Neural cell (in vitro differentiated cells): ENCODE results near the gene CSRNP3. TPM values are rescaled to one million over a fixed set of nuclear protein-coding genes. Genes with fewer than 3 reads are reported as not detected.

ENCODE experiments used
- H2AFZ ChIP-seq: fragments of 200-600, 300-800 bp; sonication (generic), shearing (Covaris generic); 2 replicates; pipeline ENCODE4 v1.6.0; 2014; ENCODE audit warnings: low read depth, mild to moderate bottlenecking, antibody characterized with exemption, low read length, moderate library complexity
- H3F3A ChIP-seq: fragments of 200-600 bp; shearing (Covaris generic); 2 replicates; pipeline ENCODE4 v1.6.1; 2016; ENCODE audit warnings: mild to moderate bottlenecking, moderate library complexity, mixed read lengths, antibody characterized with exemption, low read length; ENCODE audit not compliant: insufficient read depth, poor library complexity, severe bottlenecking
- H3K27ac ChIP-seq: fragments of 200-600, 300-800 bp; sonication (generic), shearing (Covaris generic); 2 replicates; pipeline ENCODE4 v1.5.1; 2014; ENCODE audit warnings: mild to moderate bottlenecking, low read length, moderate library complexity
- H3K27me3 ChIP-seq: fragments of 300-800, 200-600 bp; sonication (generic), shearing (Covaris generic); 2 replicates; pipeline ENCODE4 v1.6.0; 2014; ENCODE audit warnings: mild to moderate bottlenecking, low read depth, low read length, moderate library complexity; ENCODE audit not compliant: insufficient read depth
- H3K36me3 ChIP-seq: fragments of 300-800, 200-600 bp; sonication (generic), shearing (Covaris generic); 2 replicates; pipeline ENCODE4 v1.5.1; 2014; ENCODE audit warnings: mild to moderate bottlenecking, antibody characterized with exemption, low read length, moderate library complexity; ENCODE audit not compliant: insufficient read depth
- H3K4me2 ChIP-seq: fragments of 300-800, 200-600 bp; sonication (generic), shearing (Covaris generic); 2 replicates; pipeline ENCODE4 v1.6.0; 2014; ENCODE audit warnings: mild to moderate bottlenecking, low read length
- H3K4me3 ChIP-seq: fragments of 300-800, 200-600 bp; sonication (generic), shearing (Covaris generic); 2 replicates; pipeline ENCODE4 v1.5.1; 2014; ENCODE audit warnings: mild to moderate bottlenecking, low read length, moderate library complexity
- H3K79me2 ChIP-seq: fragments of 200-600 bp; shearing (Covaris generic); replicated peaks from 2 replicates; pipeline ENCODE4 v1.6.0; 2014; ENCODE audit warnings: mild to moderate bottlenecking, low read length, moderate library complexity; ENCODE audit not compliant: insufficient read depth
- H3K9ac ChIP-seq: fragments of 300-800, 200-600 bp; sonication (generic), shearing (Covaris generic); 2 replicates; pipeline ENCODE4 v1.6.1; 2016; ENCODE audit warnings: mild to moderate bottlenecking, low read length, mixed read lengths
- H3K9me2 ChIP-seq: fragments of 200-600 bp; shearing (Covaris generic); 2 replicates; pipeline ENCODE4 v1.6.1; 2016; ENCODE audit warnings: mild to moderate bottlenecking, low read length, mixed read lengths; ENCODE audit not compliant: insufficient read depth
- H3K9me3 ChIP-seq: fragments of 200-600, 300-800 bp; sonication (generic), shearing (Covaris generic); 2 replicates; pipeline ENCODE4 v1.6.1; 2016; ENCODE audit warnings: mild to moderate bottlenecking, mixed run types, low read length, moderate library complexity, mixed read lengths
- H4K20me1 ChIP-seq: fragments of 200-600 bp; shearing (Covaris generic); 2 replicates; pipeline ENCODE4 v1.6.1; 2016; ENCODE audit warnings: mild to moderate bottlenecking, mixed run types; ENCODE audit not compliant: insufficient read depth
- EP300 ChIP-seq: fragments of 450-650 bp; conservative IDR thresholded peaks from 2 replicates; pipeline ENCODE4 v1.6.1; 2014; ENCODE audit warnings: antibody characterized with exemption, mild to moderate bottlenecking, moderate library complexity; ENCODE audit not compliant: poor library complexity, severe bottlenecking
- EZH2 ChIP-seq: fragments of 200-600, 300-800 bp; shearing (Covaris generic), sonication (generic); IDR thresholded peaks from 2 replicates; pipeline ENCODE4 v1.6.1; 2014; ENCODE audit warnings: antibody characterized with exemption, low read length, borderline replicate concordance, mild to moderate bottlenecking; ENCODE audit not compliant: insufficient read depth, poor library complexity, severe bottlenecking
- MXI1 ChIP-seq: fragments of 450-650 bp; conservative IDR thresholded peaks from 2 replicates; pipeline ENCODE4 v1.6.1; 2014; ENCODE audit warnings: antibody characterized with exemption, mild to moderate bottlenecking; ENCODE audit not compliant: poor library complexity, severe bottlenecking
- POLR2AphosphoS5 ChIP-seq: IDR thresholded peaks from 2 replicates; pipeline ENCODE4 v1.6.1; 2012
- RAD21 ChIP-seq: fragments of 450-650 bp; conservative IDR thresholded peaks from 2 replicates; pipeline ENCODE4 v1.6.1; 2014; ENCODE audit warnings: antibody characterized with exemption, mild to moderate bottlenecking, moderate library complexity
- REST ChIP-seq: IDR thresholded peaks from 2 replicates; pipeline ENCODE4 v1.6.1; 2012; ENCODE audit warnings: borderline replicate concordance
- SMC3 ChIP-seq: fragments of 450-650 bp; conservative IDR thresholded peaks from 2 replicates; pipeline ENCODE4 v1.6.1; 2014; ENCODE audit warnings: antibody characterized with exemption, mild to moderate bottlenecking, moderate library complexity; ENCODE audit not compliant: poor library complexity
- TAF1 ChIP-seq: IDR thresholded peaks from 2 replicates; pipeline ENCODE4 v1.6.1; 2012; ENCODE audit warnings: low read depth
- polyA plus RNA-seq: library from polyadenylated mRNA; depleted of rRNA; stranded (reverse); fragments of >200 nt; gene quantifications from 2 replicates; pipeline ENCODE4 v1.2.3, GENCODE V29; 2014

Gene CSRNP3
- polyA plus RNA-seq, 1 donor from 2014 or later, result 66.6 TPM

- Histone ChIP-seq H3K4me2 (no peak overlapping the region), H3K4me3 (no peak overlapping the region), H3K9me2 (no peaks in the 10 kb centered on the region), H3K36me3 (no peaks in the 10 kb centered on the region), H3K27ac (no peak overlapping the region), H3K79me2 (no peaks in the 10 kb centered on the region), H3K9ac (no peak overlapping the region), H3F3A (no peaks in the 10 kb centered on the region), H2AFZ (no peak overlapping the region), H4K20me1 (no peaks in the 10 kb centered on the region), H3K27me3 (no peaks in the 10 kb centered on the region), H3K9me3 (no peaks in the 10 kb centered on the region)
- TF ChIP-seq MXI1, result no peak
- no peak for TF ChIP-seq POLR2AphosphoS5
- TF ChIP-seq EZH2, result no peak
- no peak for TF ChIP-seq EP300
- TF ChIP-seq TAF1, result no peak
- TF ChIP-seq SMC3, result no peak
- TF ChIP-seq RAD21, result no peak
- TF ChIP-seq REST, result no peak
Observed at GRCh38 chr2:165452327-165452726, 17.2 kb upstream of the CSRNP3 start.

DNA sequence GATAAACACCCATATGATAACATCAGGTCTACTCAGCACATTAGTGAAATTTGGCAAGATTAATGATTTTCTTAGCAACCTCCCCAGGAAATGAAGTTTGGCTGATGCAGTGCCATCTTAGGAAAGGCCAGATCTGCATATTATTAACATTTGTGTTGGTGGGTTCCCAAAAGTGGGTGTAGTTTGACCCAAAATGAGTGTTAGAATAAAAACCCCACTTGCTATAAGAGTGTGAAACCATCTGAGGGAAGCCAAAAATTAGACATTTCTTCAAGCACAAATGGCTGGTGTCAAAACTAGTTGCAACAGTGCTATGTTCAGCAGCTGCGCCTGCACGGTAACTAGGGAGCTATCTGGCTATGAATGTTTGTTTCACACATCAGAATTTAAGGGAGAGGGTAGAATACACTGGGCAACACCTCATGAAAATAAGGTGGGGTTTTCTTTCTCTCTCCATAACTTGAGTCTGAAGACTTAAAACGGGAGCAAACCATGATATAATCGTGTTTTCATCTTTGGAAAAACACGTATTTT is 15.9 kb upstream of the CSRNP3 start:
- H3K79me2 ChIP-seq, result no peaks in the 10 kb centered on the region
- no peak overlapping the region for H3K4me3 ChIP-seq
- H3K9me3 ChIP-seq, result no peaks in the 10 kb centered on the region
- no peaks in the 10 kb centered on the region for H3F3A ChIP-seq
- no peak overlapping the region for H2AFZ ChIP-seq
- no peaks in the 10 kb centered on the region for H3K27me3 ChIP-seq
- H3K9me2 ChIP-seq, result no peaks in the 10 kb centered on the region
- no peak overlapping the region for H3K27ac ChIP-seq
- no peaks in the 10 kb centered on the region for H4K20me1 ChIP-seq
- no peak for TF ChIP-seq EZH2
- no peak for TF ChIP-seq SMC3
- no peak for TF ChIP-seq RAD21
- TF ChIP-seq MXI1, result no peak
- TF ChIP-seq TAF1, result no peak
- TF ChIP-seq POLR2AphosphoS5, result no peak
- no peak for TF ChIP-seq REST
- no peak overlapping the region for H3K4me2 ChIP-seq
- no peaks in the 10 kb centered on the region for H3K36me3 ChIP-seq
- H3K9ac ChIP-seq, result no peak overlapping the region
